Measurements from ENCODE around the gene TOMT. TPM values are rescaled to one million over a fixed set of nuclear protein-coding genes. Genes with fewer than 3 reads are reported as not detected.
"Not testable (repeated sequence)": the region's sequence is repeated elsewhere in the genome, so short reads cannot be mapped to it uniquely, and the experiment has no call there.

Gene TOMT
- total and polyA plus RNA-seq, 2 experiments from 2014 or later: not detected

DNA sequence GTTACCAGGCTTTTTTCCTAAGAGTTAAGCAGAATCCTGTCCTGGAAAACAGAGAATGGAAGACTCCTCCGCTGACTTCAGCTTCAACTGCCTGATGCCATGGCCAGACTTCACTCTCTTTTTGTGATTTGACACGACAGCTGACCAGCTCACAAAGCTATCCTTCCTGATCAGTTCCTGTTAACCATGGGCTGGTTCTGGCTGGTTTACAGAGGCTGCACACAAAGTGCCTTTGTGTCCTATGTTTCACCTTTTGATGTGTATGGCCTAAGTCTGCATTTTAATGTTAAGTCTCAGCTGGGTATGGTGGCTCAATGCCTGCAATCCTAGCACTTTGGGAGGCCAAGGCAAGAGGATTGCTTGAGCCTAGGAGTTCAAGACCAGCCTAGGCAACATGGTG, 40.9 kb downstream of the TOMT start:
- WGBS (ENCODE audit: low lambda C conversion rate, missing lambda C conversion rate): 38% methylated on average over 2 of the region's 2 CpGs
- no peaks in the 10 kb centered on the region for H3K9me3 ChIP-seq (ENCODE audit: low read depth)
- no peak for DNase-seq (ENCODE audit: low spot score)

DNA sequence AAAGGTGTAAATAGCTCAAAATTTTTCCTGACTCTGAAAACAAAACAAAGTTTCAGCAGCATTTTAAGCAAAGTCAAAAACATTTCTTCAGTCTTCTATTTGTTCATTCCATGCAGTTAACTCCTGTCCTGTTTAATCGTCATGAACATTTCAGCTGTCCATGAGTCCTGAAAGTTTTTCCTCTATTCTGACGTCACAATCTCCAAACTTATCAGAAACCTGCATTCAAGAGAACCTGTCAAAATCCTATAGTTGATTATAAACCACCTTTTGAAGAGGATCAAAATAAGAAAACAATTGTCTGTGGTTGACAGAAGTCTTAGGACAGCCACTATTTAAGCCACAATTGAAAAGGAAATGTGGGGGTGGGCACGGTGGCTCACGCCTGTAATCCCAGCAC, 45.2 kb downstream of the TOMT start:
- WGBS (ENCODE audit: low lambda C conversion rate, missing lambda C conversion rate): 83% methylated on average over 4 of the region's 4 CpGs
- H4K20me1 ChIP-seq (ENCODE audit: insufficient read depth, poor library complexity, severe bottlenecking): no peaks in the 10 kb centered on the region
- H3K27me3 ChIP-seq: no peaks in the 10 kb centered on the region
- no peak for DNase-seq (ENCODE audit: low spot score)
- H3K4me3 ChIP-seq: no peak overlapping the region
- H3K4me1 ChIP-seq (ENCODE audit: insufficient read depth): no peaks in the 10 kb centered on the region
- no peaks in the 10 kb centered on the region for H3K36me3 ChIP-seq (replicated peaks; ENCODE audit: insufficient read depth, low read depth)
- no peak overlapping the region for H2AFZ ChIP-seq
- H3K4me2 ChIP-seq: no peak overlapping the region
- H3K79me2 ChIP-seq: no peaks in the 10 kb centered on the region
- H3K9me3 ChIP-seq (ENCODE audit: low read depth): no peaks in the 10 kb centered on the region
- H3K9me2 ChIP-seq (replicated peaks; ENCODE audit: insufficient read depth): no peaks in the 10 kb centered on the region
- TF ChIP-seq EZH2phosphoT487 (IDR thresholded peaks at IDR 0.05; ENCODE audit: low read depth, severe bottlenecking, unreplicated experiment) (no peak), EZH2 (IDR thresholded peaks at IDR 0.05; ENCODE audit: borderline replicate concordance) (no peak)
- TF ChIP-seq, protein P1, sequence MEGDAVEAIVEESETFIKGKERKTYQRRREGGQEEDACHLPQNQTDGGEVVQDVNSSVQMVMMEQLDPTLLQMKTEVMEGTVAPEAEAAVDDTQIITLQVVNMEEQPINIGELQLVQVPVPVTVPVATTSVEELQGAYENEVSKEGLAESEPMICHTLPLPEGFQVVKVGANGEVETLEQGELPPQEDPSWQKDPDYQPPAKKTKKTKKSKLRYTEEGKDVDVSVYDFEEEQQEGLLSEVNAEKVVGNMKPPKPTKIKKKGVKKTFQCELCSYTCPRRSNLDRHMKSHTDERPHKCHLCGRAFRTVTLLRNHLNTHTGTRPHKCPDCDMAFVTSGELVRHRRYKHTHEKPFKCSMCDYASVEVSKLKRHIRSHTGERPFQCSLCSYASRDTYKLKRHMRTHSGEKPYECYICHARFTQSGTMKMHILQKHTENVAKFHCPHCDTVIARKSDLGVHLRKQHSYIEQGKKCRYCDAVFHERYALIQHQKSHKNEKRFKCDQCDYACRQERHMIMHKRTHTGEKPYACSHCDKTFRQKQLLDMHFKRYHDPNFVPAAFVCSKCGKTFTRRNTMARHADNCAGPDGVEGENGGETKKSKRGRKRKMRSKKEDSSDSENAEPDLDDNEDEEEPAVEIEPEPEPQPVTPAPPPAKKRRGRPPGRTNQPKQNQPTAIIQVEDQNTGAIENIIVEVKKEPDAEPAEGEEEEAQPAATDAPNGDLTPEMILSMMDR (IDR thresholded peaks at IDR 0.05; ENCODE audit: poor library complexity): no peak
- H3K27ac ChIP-seq: no peak overlapping the region

More for the DNA sequence above, 40.9 kb downstream of the TOMT start:
- Histone ChIP-seq H3K27ac (no peak overlapping the region), H3K4me2 (no peak overlapping the region), H3K4me1 (ENCODE audit: insufficient read depth) (no peaks in the 10 kb centered on the region), H3K4me3 (no peak overlapping the region), H2AFZ (no peak overlapping the region), H3K9me2 (replicated peaks; ENCODE audit: insufficient read depth) (no peaks in the 10 kb centered on the region), H3K27me3 (no peaks in the 10 kb centered on the region), H3K36me3 (replicated peaks; ENCODE audit: insufficient read depth, low read depth) (no peaks in the 10 kb centered on the region), H4K20me1 (ENCODE audit: insufficient read depth, poor library complexity, severe bottlenecking) (no peaks in the 10 kb centered on the region), H3K79me2 (no peaks in the 10 kb centered on the region)
- no peak for TF ChIP-seq EZH2phosphoT487 (IDR thresholded peaks at IDR 0.05; ENCODE audit: low read depth, severe bottlenecking, unreplicated experiment)
- TF ChIP-seq, protein P1 (IDR thresholded peaks at IDR 0.05; ENCODE audit: poor library complexity): no peak
- TF ChIP-seq EZH2 (IDR thresholded peaks at IDR 0.05; ENCODE audit: borderline replicate concordance): no peak

DNA sequence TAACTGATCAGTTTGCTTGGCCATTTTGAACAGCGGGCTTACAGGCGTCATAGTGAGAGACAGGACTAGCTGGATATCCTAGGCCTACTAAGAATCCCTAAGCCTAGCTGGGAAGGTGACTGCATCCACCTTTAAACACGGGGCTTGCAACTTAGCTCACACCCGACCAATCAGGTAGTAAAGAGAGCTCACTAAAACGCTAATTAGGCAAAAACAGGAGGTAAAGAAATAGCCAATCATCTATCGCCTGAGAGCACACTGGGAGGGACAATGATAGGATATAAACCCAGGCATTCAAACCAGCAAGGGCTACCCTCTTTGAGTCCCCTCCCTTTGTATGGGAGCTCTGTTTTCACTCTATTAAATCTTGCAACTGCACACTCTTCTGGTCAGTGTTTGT, 48.1 kb downstream of the TOMT start:
- H3K79me2 ChIP-seq; H3K27ac ChIP-seq; H3K4me2 ChIP-seq; H2AFZ ChIP-seq; H3K27me3 ChIP-seq; H3K9me3 ChIP-seq (ENCODE audit: low read depth); H3K4me3 ChIP-seq; H3K4me1 ChIP-seq (ENCODE audit: insufficient read depth); H4K20me1 ChIP-seq (ENCODE audit: insufficient read depth, poor library complexity, severe bottlenecking); DNase-seq (ENCODE audit: low spot score); H3K9me2 ChIP-seq (replicated peaks; ENCODE audit: insufficient read depth); H3K36me3 ChIP-seq (replicated peaks; ENCODE audit: insufficient read depth, low read depth): not testable (repeated sequence)
- 86% methylated on average over 5 of the region's 6 CpGs for WGBS (ENCODE audit: low lambda C conversion rate, missing lambda C conversion rate)

DNA sequence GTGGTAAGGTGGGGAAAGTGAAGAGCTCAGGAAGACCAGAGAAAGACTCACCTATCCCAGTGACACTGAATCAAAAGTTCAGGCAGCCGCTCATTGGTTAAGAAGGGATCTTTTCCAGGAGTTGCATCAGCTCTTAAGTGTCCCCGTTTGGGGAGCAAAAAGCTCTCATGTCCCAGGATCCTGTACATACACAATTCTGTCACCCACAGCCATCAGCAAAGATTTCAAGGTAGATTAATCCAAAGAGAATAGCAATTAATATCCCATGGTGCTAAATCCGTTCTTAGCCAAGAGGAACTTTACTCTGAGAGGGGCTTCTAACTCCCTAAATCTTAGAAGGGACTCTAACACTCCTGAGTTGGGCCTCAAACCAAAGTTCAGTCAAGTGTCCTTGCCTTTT, 49.1 kb downstream of the TOMT start:
- Histone ChIP-seq H3K4me1 (ENCODE audit: insufficient read depth) (no peaks in the 10 kb centered on the region), H3K9me3 (ENCODE audit: low read depth) (no peaks in the 10 kb centered on the region), H3K36me3 (replicated peaks; ENCODE audit: insufficient read depth, low read depth) (no peaks in the 10 kb centered on the region), H3K4me2 (no peak overlapping the region), H4K20me1 (ENCODE audit: insufficient read depth, poor library complexity, severe bottlenecking) (no peaks in the 10 kb centered on the region), H3K9me2 (replicated peaks; ENCODE audit: insufficient read depth) (no peaks in the 10 kb centered on the region), H3K27me3 (no peaks in the 10 kb centered on the region), H3K27ac (no peak overlapping the region), H3K79me2 (no peaks in the 10 kb centered on the region), H3K4me3 (no peak overlapping the region), H2AFZ (no peak overlapping the region)
- no peak for TF ChIP-seq EZH2 (IDR thresholded peaks at IDR 0.05; ENCODE audit: borderline replicate concordance)
- TF ChIP-seq, protein P1 (IDR thresholded peaks at IDR 0.05; ENCODE audit: poor library complexity): no peak
- no peak for TF ChIP-seq EZH2phosphoT487 (IDR thresholded peaks at IDR 0.05; ENCODE audit: low read depth, severe bottlenecking, unreplicated experiment)
- 92% methylated on average over 3 of the region's 3 CpGs for WGBS (ENCODE audit: low lambda C conversion rate, missing lambda C conversion rate)
- DNase-seq (ENCODE audit: low spot score): no peak

Measured in hepatocyte (in vitro differentiated cells).